Liver (tissue), 3 donors: Measurements from ENCODE around the gene KRT75.

Experiments used
- REST ChIP-seq: IDR thresholded peaks from 2 replicates; pipeline ENCODE4 v1.6.1; 2016; ENCODE audit warnings: antibody characterized with exemption, mild to moderate bottlenecking
- RXRA ChIP-seq, 2 donors: IDR thresholded peaks; 2 replicates each; pipeline ENCODE4 v1.6.1; 2017 to 2018; ENCODE audit warnings: antibody characterized with exemption in 2 of 2, mild to moderate bottlenecking in 1 of 2
- TAF1 ChIP-seq: conservative IDR thresholded peaks from 2 replicates; pipeline ENCODE4 v1.6.1; 2016; ENCODE audit warnings: antibody characterized with exemption, mild to moderate bottlenecking
- YY1 ChIP-seq: IDR thresholded peaks from 2 replicates; pipeline ENCODE4 v1.6.1; 2016; ENCODE audit warnings: antibody characterized with exemption, mild to moderate bottlenecking
- TF ChIP-seq, protein P1 (sequence below): fragments of 150-350 bp; IDR thresholded peaks from 2 replicates; pipeline ENCODE4 v1.5.1; 2017; ENCODE audit warnings: improper control_type of control experiment, low read depth, low read length; ENCODE audit not compliant: missing input control
- donor health status: healthy.
- donor health status: healthy.

DNA sequence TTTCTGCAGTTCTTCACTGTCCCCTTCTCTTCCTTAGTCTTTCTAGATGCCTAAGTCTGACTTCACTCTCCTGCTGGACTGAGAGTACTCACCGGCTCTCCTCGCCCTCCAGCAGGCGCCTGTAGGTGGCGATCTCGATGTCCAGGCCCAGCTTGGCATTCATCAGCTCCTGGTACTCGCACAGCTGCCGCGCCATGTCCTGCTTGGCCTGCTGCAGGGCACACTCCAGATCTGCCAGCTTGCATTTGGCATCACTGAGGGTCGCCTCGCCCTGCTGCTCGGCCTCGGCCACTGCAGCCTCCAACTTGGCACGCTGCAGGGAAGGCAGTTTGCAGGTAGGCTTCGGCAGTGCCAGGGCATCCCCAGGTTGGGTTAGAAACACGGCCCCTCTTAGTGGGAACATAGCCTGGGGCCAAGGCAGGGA is 53.9 kb downstream of the KRT75 start:
- TF ChIP-seq, protein P1, sequence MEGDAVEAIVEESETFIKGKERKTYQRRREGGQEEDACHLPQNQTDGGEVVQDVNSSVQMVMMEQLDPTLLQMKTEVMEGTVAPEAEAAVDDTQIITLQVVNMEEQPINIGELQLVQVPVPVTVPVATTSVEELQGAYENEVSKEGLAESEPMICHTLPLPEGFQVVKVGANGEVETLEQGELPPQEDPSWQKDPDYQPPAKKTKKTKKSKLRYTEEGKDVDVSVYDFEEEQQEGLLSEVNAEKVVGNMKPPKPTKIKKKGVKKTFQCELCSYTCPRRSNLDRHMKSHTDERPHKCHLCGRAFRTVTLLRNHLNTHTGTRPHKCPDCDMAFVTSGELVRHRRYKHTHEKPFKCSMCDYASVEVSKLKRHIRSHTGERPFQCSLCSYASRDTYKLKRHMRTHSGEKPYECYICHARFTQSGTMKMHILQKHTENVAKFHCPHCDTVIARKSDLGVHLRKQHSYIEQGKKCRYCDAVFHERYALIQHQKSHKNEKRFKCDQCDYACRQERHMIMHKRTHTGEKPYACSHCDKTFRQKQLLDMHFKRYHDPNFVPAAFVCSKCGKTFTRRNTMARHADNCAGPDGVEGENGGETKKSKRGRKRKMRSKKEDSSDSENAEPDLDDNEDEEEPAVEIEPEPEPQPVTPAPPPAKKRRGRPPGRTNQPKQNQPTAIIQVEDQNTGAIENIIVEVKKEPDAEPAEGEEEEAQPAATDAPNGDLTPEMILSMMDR = peak; percentile 23
- TF ChIP-seq RXRA (IDR thresholded peaks at IDR 0.05) (no peak), REST (no peak), YY1 (no peak), TAF1 (no peak)
